HG02938 (cell line): ENCODE data around the gene ZNF334.

Experiments
- ATAC-seq: cut with Tn5 transposase; IDR thresholded peaks from one replicate; pipeline ENCODE4 v1.9.1; 2021; ENCODE audit warnings: mild to moderate bottlenecking, moderate library complexity; ENCODE audit not compliant: unreplicated experiment

ZNF334 gene

GRCh38 chr20:46546298-46546697 lies 32.9 kb upstream of the ZNF334 start:
- ATAC-seq = no peak

- ATAC-seq = no peak
Observed at GRCh38 chr20:46545827-46546138, 32.4 kb upstream of the ZNF334 start.

GRCh38 chr20:46545077-46545826 lies 31.9 kb upstream of the ZNF334 start:
- ATAC-seq = no peak

- ATAC-seq = no peak
Observed at GRCh38 chr20:46544576-46544975, 31.2 kb upstream of the ZNF334 start.

- no peak for ATAC-seq
Observed at GRCh38 chr20:46543959-46544358, 30.6 kb upstream of the ZNF334 start.

GRCh38 chr20:46543033-46543432 lies 29.7 kb upstream of the ZNF334 start:
- no peak for ATAC-seq

- ATAC-seq = no peak
Observed at GRCh38 chr20:46541229-46541935, 28.0 kb upstream of the ZNF334 start.

GRCh38 chr20:46539113-46539512 lies 25.8 kb upstream of the ZNF334 start:
- ATAC-seq = no peak

GRCh38 chr20:46530640-46531039 lies 17.3 kb upstream of the ZNF334 start:
- no peak for ATAC-seq

- ATAC-seq = no peak
Observed at GRCh38 chr20:46523696-46524328, 10.5 kb upstream of the ZNF334 start.

- ATAC-seq = no peak
Observed at GRCh38 chr20:46523108-46523507, 9.7 kb upstream of the ZNF334 start.

GRCh38 chr20:46520976-46521579 lies 7.7 kb upstream of the ZNF334 start:
- ATAC-seq = no peak

GRCh38 chr20:46520540-46520939 lies 7.2 kb upstream of the ZNF334 start:
- no peak for ATAC-seq

GRCh38 chr20:46519471-46520068 lies 6.2 kb upstream of the ZNF334 start:
- ATAC-seq = no peak

- ATAC-seq = no peak
Observed at GRCh38 chr20:46509523-46509922, 3.8 kb downstream of the ZNF334 start.

GRCh38 chr20:46507760-46508407 lies 5.5 kb downstream of the ZNF334 start:
- no peak for ATAC-seq

- ATAC-seq = no peak
Observed at GRCh38 chr20:46505506-46505905, 7.9 kb downstream of the ZNF334 start.

- no peak for ATAC-seq
Observed at GRCh38 chr20:46501961-46502360, 11.4 kb downstream of the ZNF334 start.

GRCh38 chr20:46501337-46501942 lies 11.9 kb downstream of the ZNF334 start:
- no peak for ATAC-seq

- no peak for ATAC-seq
Observed at GRCh38 chr20:46494077-46494476, 19.3 kb downstream of the ZNF334 start.
